A673 (cell line): Measurements from ENCODE around the gene ZMYND11.

ENCODE experiments used
- CTCF ChIP-seq: fragments of 300-800, 200-600 bp; sonication (generic); conservative IDR thresholded peaks from 2 replicates; pipeline ENCODE4 v1.5.1; 2017; ENCODE audit warnings: low read depth, mild to moderate bottlenecking, antibody characterized with exemption, low read length, moderate library complexity, mixed read lengths
- EZH2 ChIP-seq: fragments of 200-600 bp; sonication (generic); IDR thresholded peaks from 2 replicates; pipeline ENCODE4 v1.6.1; 2017; ENCODE audit warnings: borderline replicate concordance, low read depth, mild to moderate bottlenecking, mixed read lengths, antibody characterized with exemption, low read length; ENCODE audit not compliant: poor library complexity, severe bottlenecking

DNA sequence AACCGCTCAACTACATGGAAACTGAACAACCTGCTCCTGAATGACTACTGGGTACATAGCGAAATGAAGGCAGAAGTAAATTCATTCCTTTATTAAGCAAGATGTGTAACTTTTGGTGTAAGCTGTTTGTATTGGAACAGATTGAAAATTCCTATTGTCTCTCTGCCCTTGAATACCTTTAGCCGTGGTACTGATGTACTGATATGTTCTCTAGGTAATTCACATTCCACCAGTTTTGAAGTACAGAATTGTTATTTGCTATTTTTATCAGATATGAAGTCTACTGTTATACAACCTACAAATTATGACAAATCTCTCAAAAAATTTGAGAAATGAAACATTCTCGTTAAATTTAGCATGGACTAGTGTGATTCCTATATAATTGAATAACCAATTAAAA lies 17.7 kb downstream of the ZMYND11 start:
- TF ChIP-seq CTCF (no peak), EZH2 (no peak)
